ENCODE results near the gene SPATA9.

Gene SPATA9

DNA sequence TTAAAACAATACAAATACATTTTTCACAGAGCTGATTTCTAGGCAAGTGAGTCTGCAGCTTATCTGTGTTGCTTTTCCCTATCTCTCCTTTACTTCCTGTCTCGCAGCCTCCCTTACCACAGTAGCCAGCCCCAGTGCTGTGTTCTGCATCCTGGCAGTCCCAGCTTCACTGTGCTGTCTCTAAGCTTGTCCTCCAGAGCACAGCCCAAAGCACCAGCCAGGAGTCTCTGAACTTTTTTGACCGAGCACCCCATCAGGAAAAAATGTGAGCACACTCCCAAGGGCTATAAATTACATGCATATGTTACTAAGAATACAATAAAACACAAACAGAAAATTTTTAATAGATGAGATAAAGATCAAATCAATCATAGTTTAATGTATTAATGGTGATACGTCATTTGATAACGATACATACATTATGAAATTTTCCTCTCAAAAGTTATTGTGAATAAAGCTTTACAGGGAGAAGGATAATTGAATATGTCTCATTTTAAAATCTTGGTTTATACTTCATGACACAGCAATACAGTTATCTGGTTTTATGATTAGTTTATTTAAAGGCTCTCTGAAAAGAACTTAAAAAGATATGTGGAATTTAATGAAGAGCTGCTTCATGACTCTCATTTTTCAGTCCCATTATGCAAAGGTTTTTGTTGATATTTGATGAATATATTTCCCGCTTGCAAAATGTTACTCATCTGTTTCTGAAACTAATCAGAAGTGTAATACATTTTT lies 41.0 kb upstream of the SPATA9 start:
- TF ChIP-seq GATA3 (IDR thresholded peaks at IDR 0.05; ENCODE audit: low read depth, low read length) (no peak), GATA2 (IDR thresholded peaks at IDR 0.05; ENCODE audit: low read depth, low read length) (peak; percentile 71)

DNA sequence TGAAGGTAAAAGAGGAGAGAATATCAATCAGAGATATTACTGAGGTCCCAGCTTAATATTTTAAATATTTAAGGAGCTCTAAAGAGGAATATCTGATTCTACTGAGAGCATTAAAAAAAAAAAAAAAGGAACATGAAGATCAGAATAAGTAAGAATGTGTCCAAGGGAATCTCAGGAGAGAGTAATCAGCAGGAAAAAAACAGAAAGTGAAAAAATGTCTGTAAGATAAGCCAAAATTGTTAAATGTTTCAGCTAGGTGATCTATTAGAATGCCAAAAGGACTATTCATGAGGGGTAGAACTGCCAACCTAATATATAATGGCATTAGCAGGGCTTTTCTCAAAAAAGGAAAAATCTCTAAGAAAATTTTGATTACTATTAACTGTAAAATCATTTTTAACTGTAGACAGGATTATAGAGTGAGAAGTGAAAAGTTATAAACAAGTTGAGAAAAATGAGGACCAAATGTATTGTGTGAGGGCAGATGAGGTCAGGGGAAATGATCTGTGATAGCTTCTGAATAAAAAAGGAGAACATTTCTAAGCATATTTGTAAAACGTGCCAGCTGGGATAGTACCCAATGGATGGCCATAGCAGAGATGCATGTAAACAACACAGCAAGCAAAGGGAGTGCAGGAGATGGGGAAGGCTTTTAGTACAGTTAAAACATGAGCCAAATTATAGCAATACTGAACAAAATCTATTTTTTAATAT lies 38.9 kb upstream of the SPATA9 start:
- no peak for TF ChIP-seq GATA3 (IDR thresholded peaks at IDR 0.05; ENCODE audit: low read depth, low read length)
- no peak for TF ChIP-seq GATA2 (IDR thresholded peaks at IDR 0.05; ENCODE audit: low read depth, low read length)

DNA sequence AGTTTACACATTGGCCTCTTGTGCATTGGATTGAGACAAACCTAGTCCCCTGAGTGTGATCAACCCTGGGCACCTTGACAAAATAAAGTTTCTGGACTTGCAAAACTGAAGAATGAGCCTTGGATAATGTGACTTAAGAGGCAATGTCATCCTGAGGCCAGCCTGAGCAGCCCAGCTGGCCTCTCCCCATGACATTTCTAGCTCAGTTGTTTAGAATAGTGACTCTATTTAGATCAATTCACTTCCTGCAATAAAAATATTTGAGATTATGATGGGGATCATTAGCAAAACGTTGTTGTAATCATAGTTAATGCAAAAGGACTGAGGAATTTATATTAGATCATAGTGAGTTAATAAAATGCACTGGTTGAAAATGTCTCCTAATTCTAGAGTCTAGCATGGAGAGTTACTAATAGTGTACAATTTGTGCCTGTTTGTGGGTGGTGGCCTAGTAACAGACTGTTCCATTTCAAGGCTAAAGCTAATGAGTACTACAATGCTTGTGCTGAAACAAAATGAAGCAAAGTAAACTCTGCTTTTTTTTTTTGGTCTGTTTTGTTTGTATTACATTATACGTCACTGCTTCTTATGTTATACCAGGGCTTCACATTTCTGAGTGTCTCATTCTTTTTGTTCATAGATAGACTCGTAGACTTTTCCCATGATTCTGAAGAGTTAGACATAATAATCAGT lies 37.4 kb upstream of the SPATA9 start:
- TF ChIP-seq GATA2 (IDR thresholded peaks at IDR 0.05; ENCODE audit: low read depth, low read length) (no peak), GATA3 (IDR thresholded peaks at IDR 0.05; ENCODE audit: low read depth, low read length) (no peak)

DNA sequence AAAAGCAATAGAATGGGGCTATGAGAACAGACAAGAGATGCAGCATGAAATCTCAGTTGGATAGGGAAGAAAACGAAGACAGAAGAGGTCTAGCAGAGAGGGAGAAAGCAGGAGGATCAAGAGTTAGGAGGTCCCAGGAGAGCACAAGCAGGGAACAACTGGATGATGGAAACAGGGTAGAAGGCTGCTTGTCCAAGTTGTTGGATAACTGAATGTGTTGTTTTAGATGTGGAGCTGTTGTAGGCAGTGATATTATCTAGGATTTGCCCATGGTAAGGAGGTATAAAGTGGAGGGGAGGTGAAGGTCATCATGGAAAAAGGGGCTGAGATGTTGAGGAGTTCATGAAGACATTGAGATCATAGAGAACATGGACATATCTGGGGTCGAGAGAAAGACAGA lies 35.9 kb upstream of the SPATA9 start:
- TF ChIP-seq GATA2 (IDR thresholded peaks at IDR 0.05; ENCODE audit: low read depth, low read length): no peak
- TF ChIP-seq GATA3 (IDR thresholded peaks at IDR 0.05; ENCODE audit: low read depth, low read length): no peak

DNA sequence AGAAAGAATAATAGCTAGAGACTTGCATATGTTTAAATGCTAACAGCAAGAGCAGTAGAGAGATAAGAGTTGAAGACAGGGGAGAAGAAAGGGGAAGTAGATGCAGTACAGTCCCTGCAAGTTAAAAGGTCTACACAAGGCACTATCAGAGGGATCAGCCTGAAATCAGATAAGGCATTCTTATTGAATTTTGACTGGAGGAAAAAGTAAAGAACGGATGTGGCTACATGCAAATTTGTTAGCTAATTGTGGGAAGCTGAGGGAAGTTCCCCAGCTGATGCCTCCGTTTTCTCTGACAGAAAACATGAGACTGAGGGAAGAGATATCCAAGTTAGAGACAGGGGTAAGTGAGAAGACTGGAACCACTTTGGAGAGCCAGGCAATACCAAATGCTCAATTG lies 35.4 kb upstream of the SPATA9 start:
- TF ChIP-seq GATA2 (IDR thresholded peaks at IDR 0.05; ENCODE audit: low read depth, low read length): no peak

DNA sequence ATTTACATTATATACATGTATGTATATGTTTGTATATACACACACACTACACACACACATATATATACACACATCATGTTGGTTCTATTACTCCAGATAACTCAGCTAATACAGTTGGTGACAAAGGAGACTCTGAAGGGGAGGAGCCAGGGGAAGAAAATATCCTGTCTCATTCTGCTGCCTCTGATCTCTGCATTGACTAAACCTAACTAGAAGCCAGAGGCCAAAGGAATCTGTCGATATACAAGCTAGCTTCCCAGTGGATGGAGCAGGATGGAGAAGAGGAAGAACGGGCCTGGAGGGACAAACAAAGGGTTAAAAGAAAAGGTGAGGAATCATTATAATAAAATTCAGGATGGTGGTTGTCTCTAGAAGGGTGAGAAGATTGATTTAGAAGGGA lies 34.6 kb upstream of the SPATA9 start:
- TF ChIP-seq GATA3 (IDR thresholded peaks at IDR 0.05; ENCODE audit: low read depth, low read length): no peak
- no peak for TF ChIP-seq GATA2 (IDR thresholded peaks at IDR 0.05; ENCODE audit: low read depth, low read length)

DNA sequence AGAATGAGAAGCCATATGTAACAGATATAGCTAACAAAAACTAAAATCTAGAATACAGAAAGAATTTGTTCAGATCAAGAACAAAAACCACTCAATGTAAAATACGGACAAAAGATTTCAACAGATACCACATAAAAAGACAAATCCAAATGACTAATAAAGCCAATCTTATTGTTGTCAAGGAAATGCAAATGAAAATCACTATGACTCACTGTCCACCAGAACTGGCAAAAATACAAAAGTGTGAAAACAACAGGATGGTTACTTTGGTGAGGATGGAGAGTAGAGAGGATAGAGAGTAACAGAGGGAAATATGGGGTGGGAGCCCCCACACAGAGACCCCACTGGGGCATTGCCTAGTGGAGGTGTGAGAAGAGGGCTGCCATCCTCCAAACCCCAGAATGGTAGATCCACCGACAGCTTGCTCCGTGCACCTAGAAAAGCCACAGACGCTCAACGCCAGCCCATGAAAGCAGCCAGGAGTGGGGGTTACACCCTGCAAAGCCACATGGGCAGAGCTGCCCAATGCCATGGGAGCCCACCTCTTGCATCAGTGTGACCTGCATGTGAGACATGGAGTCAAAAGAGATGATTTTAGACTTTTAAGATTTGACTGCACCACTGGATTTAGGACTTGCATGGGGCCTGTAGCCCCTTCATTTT lies 33.1 kb upstream of the SPATA9 start:
- TF ChIP-seq GATA3 (IDR thresholded peaks at IDR 0.05; ENCODE audit: low read depth, low read length): no peak
- TF ChIP-seq GATA2 (IDR thresholded peaks at IDR 0.05; ENCODE audit: low read depth, low read length): no peak

DNA sequence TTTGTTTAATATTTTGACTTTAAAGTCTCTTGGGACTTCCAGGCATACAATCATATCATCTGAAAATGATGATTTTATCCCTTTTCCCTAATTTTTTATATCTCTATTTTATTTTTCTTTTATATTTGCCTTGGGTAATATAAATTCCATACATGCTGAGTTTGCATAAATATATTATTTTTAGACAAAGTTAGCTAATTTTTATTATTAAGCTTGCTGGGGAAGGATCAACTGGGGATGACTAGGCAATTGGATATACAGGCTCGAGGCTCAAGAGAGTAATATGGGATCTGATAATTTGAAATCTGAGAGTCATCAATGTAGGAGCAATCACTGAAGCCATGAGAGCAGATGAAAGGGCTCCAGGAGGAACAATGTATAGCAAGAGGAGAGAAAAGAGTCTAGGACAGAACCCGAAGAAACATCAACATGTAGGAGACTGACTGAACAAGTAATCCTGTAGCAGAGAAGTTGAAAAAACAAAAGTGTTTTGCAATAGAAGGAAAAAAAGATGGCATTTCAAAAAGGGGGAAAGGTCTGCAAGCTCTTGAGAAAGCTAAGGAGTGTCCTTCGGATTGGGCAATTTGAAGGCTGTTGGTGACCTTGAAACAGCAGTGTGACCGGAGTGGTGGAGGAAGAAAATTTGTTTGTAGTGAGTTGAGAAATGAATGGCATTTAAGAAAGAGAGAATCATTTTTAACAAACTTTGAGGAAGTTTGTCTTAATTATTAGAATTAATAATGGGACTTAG lies 31.3 kb upstream of the SPATA9 start:
- TF ChIP-seq GATA2 (IDR thresholded peaks at IDR 0.05; ENCODE audit: low read depth, low read length): no peak
- no peak for TF ChIP-seq GATA3 (IDR thresholded peaks at IDR 0.05; ENCODE audit: low read depth, low read length)

DNA sequence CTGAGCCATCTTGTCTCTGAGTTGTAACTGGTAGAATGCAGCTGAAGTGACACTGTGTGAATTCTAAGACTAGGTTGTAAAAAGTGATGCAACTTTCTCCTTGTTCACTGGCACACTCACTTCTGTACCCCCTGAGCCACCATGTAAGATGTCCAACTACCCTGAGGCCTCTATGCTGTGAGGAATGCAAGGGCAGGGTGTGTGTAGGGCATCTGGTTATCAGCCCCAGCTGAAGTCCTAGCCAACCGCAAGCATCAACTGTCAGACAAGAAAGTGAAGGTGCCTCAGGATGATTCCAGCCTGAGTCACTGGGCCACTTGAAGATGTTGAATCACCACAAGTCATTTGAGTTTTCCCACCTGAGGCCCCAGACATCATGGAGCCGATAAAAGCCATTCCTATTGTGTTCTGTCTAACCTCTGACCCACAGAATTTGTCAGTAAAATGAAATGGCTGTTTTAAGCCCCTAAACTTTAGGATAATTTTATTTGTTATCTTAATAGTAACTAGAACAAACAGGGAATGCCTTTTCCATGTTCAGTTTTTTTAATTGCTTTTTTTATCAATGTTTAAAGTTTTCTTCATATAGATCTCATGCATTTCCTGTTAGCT lies 29.7 kb upstream of the SPATA9 start:
- TF ChIP-seq GATA2 (IDR thresholded peaks at IDR 0.05; ENCODE audit: low read depth, low read length) (no peak), GATA3 (IDR thresholded peaks at IDR 0.05; ENCODE audit: low read depth, low read length) (no peak)

DNA sequence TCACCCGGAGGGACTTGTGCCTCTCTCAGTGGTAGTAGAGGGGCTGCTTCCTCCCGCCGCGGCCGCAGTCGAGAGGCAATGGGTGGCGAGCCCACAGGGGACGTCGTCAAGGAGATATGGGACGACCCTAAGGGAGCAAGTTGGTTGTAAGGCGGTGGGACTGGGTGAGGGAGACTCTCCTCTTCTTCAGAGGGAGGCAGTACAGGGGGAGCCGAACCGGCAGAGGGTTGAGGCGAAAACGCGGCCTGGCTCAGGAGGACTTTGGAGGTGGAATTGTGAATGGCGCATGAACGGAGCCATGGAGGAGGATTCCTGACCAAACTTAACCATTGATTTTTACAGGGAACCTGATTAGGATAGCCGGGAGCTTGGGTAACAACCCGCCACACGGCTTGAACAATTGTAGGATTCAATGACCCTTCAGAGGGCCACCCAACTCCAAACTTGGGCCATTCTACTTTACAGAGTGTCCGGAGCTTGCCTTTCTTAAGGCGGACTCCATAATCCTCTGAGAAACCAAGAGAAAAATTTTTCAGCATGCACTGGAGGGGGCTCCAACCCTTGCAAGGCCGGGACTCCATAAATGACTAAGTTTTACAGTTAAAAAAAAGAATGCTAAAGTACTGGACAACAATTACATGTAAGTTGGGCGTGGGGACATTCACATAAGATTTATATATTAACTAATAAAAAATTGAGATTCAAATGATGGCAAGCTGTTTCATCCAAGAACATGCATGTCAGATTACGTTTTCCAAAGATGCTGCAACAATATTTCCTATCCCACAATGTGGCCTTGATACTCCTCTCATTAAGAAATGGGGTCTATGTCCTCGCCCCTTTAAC lies 28.9 kb upstream of the SPATA9 start:
- TF ChIP-seq GATA2 (IDR thresholded peaks at IDR 0.05; ENCODE audit: low read depth, low read length) (no peak), GATA3 (IDR thresholded peaks at IDR 0.05; ENCODE audit: low read depth, low read length) (no peak)

DNA sequence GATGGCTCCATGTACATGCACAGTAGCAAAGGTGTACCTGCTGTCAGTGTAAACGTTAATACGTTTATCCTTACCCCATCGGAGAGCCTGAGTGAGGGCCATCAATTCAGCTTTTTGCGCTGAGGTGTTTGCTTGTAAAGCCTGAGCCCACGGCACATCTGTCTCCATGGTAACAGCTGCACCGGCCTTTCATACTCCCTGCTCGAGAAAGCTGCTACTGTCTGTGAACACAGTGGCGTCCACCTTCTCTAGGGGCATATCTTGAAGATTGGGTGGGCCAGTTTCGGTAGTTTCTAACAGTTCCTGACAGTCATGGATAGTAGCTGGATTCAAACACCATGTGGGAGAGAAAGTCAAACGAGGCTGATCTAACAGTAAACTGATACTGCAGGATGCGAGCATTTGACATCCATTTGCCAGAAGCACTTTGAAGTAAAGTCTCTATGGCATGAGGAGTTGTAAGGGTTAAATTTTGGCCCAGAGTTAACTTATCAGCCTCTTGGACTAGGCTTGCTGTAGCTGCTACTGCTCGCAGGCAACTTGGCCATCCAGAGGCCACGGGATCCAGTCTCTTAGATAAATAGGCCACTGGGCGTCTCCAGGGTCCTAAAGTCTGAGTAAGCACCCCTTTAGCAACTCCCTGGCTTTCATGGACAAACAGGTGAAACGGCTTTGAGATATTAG lies 27.3 kb upstream of the SPATA9 start:
- TF ChIP-seq GATA3 (IDR thresholded peaks at IDR 0.05; ENCODE audit: low read depth, low read length) (no peak), GATA2 (IDR thresholded peaks at IDR 0.05; ENCODE audit: low read depth, low read length) (no peak)

DNA sequence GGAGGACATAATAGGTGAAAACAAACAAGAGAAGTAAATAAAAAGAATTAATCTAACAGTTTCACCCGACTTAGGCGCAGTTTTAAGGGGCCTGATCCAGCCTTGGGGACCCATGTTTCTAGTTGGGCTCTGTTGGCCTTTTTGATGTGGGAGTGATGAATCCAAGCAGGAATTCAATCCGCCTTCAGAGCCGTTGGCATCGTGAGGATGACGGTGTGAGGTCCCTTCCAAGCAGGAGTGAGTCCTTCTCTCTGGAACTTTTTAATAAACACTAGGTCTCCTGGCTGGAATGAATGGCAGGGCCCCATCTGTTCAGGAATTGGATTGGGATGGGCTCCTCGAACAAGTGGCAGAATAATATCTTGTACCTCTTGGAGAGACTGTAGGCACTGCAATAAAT lies 26.1 kb upstream of the SPATA9 start:
- no peak for TF ChIP-seq GATA2 (IDR thresholded peaks at IDR 0.05; ENCODE audit: low read depth, low read length)
- TF ChIP-seq GATA3 (IDR thresholded peaks at IDR 0.05; ENCODE audit: low read depth, low read length): no peak

All from SH-SY5Y (cell line).